HCT116 (cell line): ENCODE data around the gene ARHGEF12. TPM values are rescaled to one million over a fixed set of nuclear protein-coding genes. Genes with fewer than 3 reads are reported as not detected.

Experiments
- ATAC-seq: fragments of 200-7000 bp; cut with Tn5 transposase; 2 replicates; pipeline ENCODE4 v1.9.1; 2020; ENCODE audit warnings: mild to moderate bottlenecking, moderate library complexity
- BruUV-seq: library from RNA; stranded (reverse); fragments of 400-500 nt; replicated peaks from 2 replicates; lab custom pipeline; 2021; lab: Mats Ljungman, UMichigan
- CTCF ChIA-PET: fragments of 300-600 bp; sonication (Branson Sonifier 250); formaldehyde crosslinking; loops from one replicate; lab custom pipeline; 2021; ENCODE audit warnings: antibody characterized with exemption; lab: Charles Lee
- POLR2A ChIA-PET: fragments of 300-600, 350-600 bp; sonication (Branson Sonifier 250); formaldehyde crosslinking; loops from one replicate; lab custom pipeline; 2021; ENCODE audit warnings: antibody characterized with exemption; lab: Charles Lee
- RAD21 ChIA-PET, 2 experiments: fragments of 300-600 bp; sonication (Branson Sonifier 250); formaldehyde crosslinking; loops; one replicate each; lab custom pipeline; 2023; ENCODE audit warnings: low total read pairs in 2 of 2; ENCODE audit not compliant: uncharacterized antibody in 2 of 2, unreplicated experiment in 2 of 2, low non-redundant PET in 1 of 2; lab: Charles Lee
- DNase-seq: peaks from one replicate; pipeline ENCODE4 v3.0.0-alpha.2; 2010; ENCODE audit warnings: low read depth, low spot score
- H2AFZ ChIP-seq: fragments of 200-600 bp; shearing (Covaris generic), sonication (generic); 2 replicates; pipeline ENCODE4 v1.6.1; 2017; ENCODE audit warnings: low read depth, mixed run types, mixed read lengths, antibody characterized with exemption, low read length; ENCODE audit not compliant: poor library complexity, severe bottlenecking
- H3K27ac ChIP-seq: 2 replicates; pipeline ENCODE4 v1.5.1; 2012; ENCODE audit warnings: low read depth, low read length
- H3K27me3 ChIP-seq: fragments of 200-600 bp; sonication (generic); 2 replicates; pipeline ENCODE4 v1.6.1; 2016; ENCODE audit warnings: mixed run types, low read length, mixed read lengths; ENCODE audit not compliant: insufficient read depth
- H3K36me3 ChIP-seq, 2 experiments: fragments of 200-500 bp in 1 of 2; fragments of 200-600 bp in 1 of 2; sonication (Bioruptor generic) in 1 of 2; sonication (generic) in 1 of 2; 2 replicates each; pipeline versions ENCODE4 v1.5.1 to v1.6.1; 2014 to 2016; ENCODE audit warnings: low read length in 2 of 2, inconsistent platforms in 1 of 2, mixed read lengths in 1 of 2, mixed run types in 1 of 2; ENCODE audit not compliant: insufficient read depth in 2 of 2, control insufficient read depth in 1 of 2
- H3K4me1 ChIP-seq, 2 experiments: fragments of 200-600 bp in 1 of 2; sonication (generic) in 1 of 2; 2 replicates each; pipeline versions ENCODE4 v1.5.1 to v1.6.1; 2012 to 2017; ENCODE audit warnings: low read length in 2 of 2, inconsistent platforms in 1 of 2, mild to moderate bottlenecking in 1 of 2, mixed read lengths in 1 of 2, mixed run types in 1 of 2, moderate library complexity in 1 of 2; ENCODE audit not compliant: insufficient read depth in 2 of 2, control insufficient read depth in 1 of 2
- H3K4me2 ChIP-seq: fragments of 200-600 bp; sonication (generic); 2 replicates; pipeline ENCODE4 v1.6.1; 2017; ENCODE audit warnings: mixed run types, low read length, mixed read lengths
- H3K4me3 ChIP-seq, 2 experiments: fragments of 200-600 bp in 1 of 2; sonication (generic) in 1 of 2; replicated peaks in 1 of 2; 2 replicates each; pipeline ENCODE4 v1.5.1; 2011 to 2016; ENCODE audit warnings: low read length in 2 of 2, control low read depth in 1 of 2, low read depth in 1 of 2, mild to moderate bottlenecking in 1 of 2, mixed read lengths in 1 of 2, mixed run types in 1 of 2
- H3K79me2 ChIP-seq: fragments of 200-600 bp; sonication (generic); 2 replicates; pipeline ENCODE4 v1.6.1; 2017; ENCODE audit warnings: mild to moderate bottlenecking, mixed run types, low read length, moderate library complexity, mixed read lengths; ENCODE audit not compliant: insufficient read depth
- H3K9ac ChIP-seq: fragments of 200-600 bp; sonication (generic); 2 replicates; pipeline ENCODE4 v1.6.1; 2016; ENCODE audit warnings: low read length, mixed read lengths
- H3K9me2 ChIP-seq: fragments of 200-600 bp; sonication (generic), shearing (Covaris generic); 2 replicates; pipeline ENCODE4 v1.6.1; 2017; ENCODE audit warnings: mixed run types, mild to moderate bottlenecking, moderate library complexity; ENCODE audit not compliant: insufficient read depth
- H3K9me3 ChIP-seq, 2 experiments: fragments of 200-500 bp in 1 of 2; fragments of 200-600 bp in 1 of 2; sonication (Bioruptor generic) in 1 of 2; sonication (generic) in 1 of 2; 2 replicates each; pipeline ENCODE4 v1.6.1; 2014 to 2017; ENCODE audit warnings: low read length in 2 of 2, mixed read lengths in 2 of 2, inconsistent platforms in 1 of 2, low read depth in 1 of 2, mild to moderate bottlenecking in 1 of 2, mixed run types in 1 of 2, moderate library complexity in 1 of 2; ENCODE audit not compliant: control insufficient read depth in 1 of 2, insufficient read depth in 1 of 2
- H4K20me1 ChIP-seq: fragments of 200-600 bp; sonication (generic), shearing (Covaris generic); 2 replicates; pipeline ENCODE4 v1.6.1; 2017; ENCODE audit warnings: mixed run types, mild to moderate bottlenecking, moderate library complexity; ENCODE audit not compliant: insufficient read depth
- ELF1 ChIP-seq: IDR thresholded peaks from 2 replicates; pipeline ENCODE4 v1.6.1; 2012; ENCODE audit warnings: low read depth, borderline replicate concordance
- EZH2 ChIP-seq: fragments of 200-600 bp; sonication (generic); IDR thresholded peaks from 2 replicates; pipeline ENCODE4 v1.6.1; 2017; ENCODE audit warnings: antibody characterized with exemption, mixed run types
- FOSL1 ChIP-seq: IDR thresholded peaks from 2 replicates; pipeline ENCODE4 v1.6.1; 2012; ENCODE audit warnings: low read depth
- JUND ChIP-seq: IDR thresholded peaks from 2 replicates; pipeline ENCODE4 v1.6.1; 2012
- POLR2A ChIP-seq: IDR thresholded peaks from 2 replicates; pipeline ENCODE4 v1.7.0; 2011; ENCODE audit warnings: borderline replicate concordance; ENCODE audit not compliant: insufficient read depth, insufficient read length; ENCODE audit errors: extremely low read depth
- SIN3A ChIP-seq: IDR thresholded peaks from 2 replicates; pipeline ENCODE4 v1.6.1; 2012; ENCODE audit warnings: low read depth
- SRF ChIP-seq: IDR thresholded peaks from 2 replicates; pipeline ENCODE4 v1.6.1; 2012; ENCODE audit warnings: low read depth
- TCF7L2 ChIP-seq: IDR thresholded peaks from 2 replicates; pipeline ENCODE4 v1.7.0; 2011; ENCODE audit warnings: borderline replicate concordance, inconsistent platforms; ENCODE audit not compliant: insufficient read depth, insufficient read length; ENCODE audit errors: extremely low read depth
- ZNF274 ChIP-seq: fragments of 200-500 bp; sonication (Bioruptor generic); IDR thresholded peaks from 2 replicates; pipeline ENCODE4 v1.6.1; 2014; ENCODE audit warnings: mild to moderate bottlenecking, low read depth, low read length, inconsistent platforms
- intact Hi-C: fragments of 100-400 bp; cut with micrococcal nuclease; formaldehyde crosslinking; loops from 2 replicates; pipeline ENCODE4 v1.10.0; 2022
- total RNA-seq: library from RNA; stranded (reverse); gene quantifications from one replicate; pipeline ENCODE4 v1.2.1, GENCODE V29; 2021; ENCODE audit not compliant: unreplicated experiment
- TF ChIP-seq, protein P1 (sequence below): IDR thresholded peaks from 2 replicates; pipeline ENCODE4 v1.6.1; 2012
- TF ChIP-seq, protein P2 (sequence below), 3 experiments: fragments of 200-600 bp in 1 of 3; sonication (generic) in 1 of 3; IDR thresholded peaks in 2 of 3; conservative IDR thresholded peaks in 1 of 3; 2 replicates each; pipeline ENCODE4 v1.5.1; 2012 to 2017; ENCODE audit warnings: low read depth in 2 of 3, low read length in 2 of 3, antibody characterized with exemption in 1 of 3, borderline replicate concordance in 1 of 3, control low read depth in 1 of 3, mild to moderate bottlenecking in 1 of 3, mixed read lengths in 1 of 3, mixed run types in 1 of 3, moderate library complexity in 1 of 3; ENCODE audit not compliant: insufficient read depth in 1 of 3
- TF ChIP-seq, protein P3 (sequence below): IDR thresholded peaks from 2 replicates; pipeline ENCODE4 v1.6.1; 2012
- TF ChIP-seq, protein P4 (sequence below): IDR thresholded peaks from 2 replicates; pipeline ENCODE4 v1.6.1; 2011; ENCODE audit warnings: mild to moderate bottlenecking, low read length, moderate library complexity; ENCODE audit not compliant: insufficient replicate concordance; ENCODE audit errors: extremely low read depth

ARHGEF12 gene
- total RNA-seq, 1 experiment from 2014 or later = 81.4 TPM

DNA sequence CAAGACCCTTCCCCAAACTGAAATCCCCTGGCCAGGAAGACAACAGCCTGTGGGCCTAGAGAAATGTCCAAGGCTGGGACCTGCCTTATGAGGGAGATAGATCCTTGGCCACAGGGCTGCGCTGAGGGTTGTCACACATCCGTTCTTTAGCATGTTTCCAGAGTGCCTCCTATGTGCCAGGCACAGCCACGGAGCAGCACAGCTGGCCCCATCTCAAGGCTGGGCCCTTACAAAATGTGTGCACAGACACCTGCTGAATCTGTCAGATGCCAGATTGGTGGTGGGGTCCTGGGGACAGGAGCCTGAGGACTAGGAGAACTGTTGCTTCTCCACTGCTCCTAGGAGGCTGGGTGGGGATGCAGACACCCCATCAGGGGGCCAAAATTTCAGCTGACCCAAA lies 186.5 kb downstream of the ARHGEF12 start:
- no TSS peak for BruUV-seq
- intact Hi-C loops = no loop called here
- no peak overlapping the region for H2AFZ ChIP-seq
- POLR2A ChIA-PET = no interaction called here
- H3K4me2 ChIP-seq = no peak overlapping the region
- TF ChIP-seq ELF1 (no peak), TCF7L2 (no peak)
- TF ChIP-seq, protein P1, sequence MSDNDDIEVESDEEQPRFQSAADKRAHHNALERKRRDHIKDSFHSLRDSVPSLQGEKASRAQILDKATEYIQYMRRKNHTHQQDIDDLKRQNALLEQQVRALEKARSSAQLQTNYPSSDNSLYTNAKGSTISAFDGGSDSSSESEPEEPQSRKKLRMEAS = no peak
- TF ChIP-seq, protein P2, sequence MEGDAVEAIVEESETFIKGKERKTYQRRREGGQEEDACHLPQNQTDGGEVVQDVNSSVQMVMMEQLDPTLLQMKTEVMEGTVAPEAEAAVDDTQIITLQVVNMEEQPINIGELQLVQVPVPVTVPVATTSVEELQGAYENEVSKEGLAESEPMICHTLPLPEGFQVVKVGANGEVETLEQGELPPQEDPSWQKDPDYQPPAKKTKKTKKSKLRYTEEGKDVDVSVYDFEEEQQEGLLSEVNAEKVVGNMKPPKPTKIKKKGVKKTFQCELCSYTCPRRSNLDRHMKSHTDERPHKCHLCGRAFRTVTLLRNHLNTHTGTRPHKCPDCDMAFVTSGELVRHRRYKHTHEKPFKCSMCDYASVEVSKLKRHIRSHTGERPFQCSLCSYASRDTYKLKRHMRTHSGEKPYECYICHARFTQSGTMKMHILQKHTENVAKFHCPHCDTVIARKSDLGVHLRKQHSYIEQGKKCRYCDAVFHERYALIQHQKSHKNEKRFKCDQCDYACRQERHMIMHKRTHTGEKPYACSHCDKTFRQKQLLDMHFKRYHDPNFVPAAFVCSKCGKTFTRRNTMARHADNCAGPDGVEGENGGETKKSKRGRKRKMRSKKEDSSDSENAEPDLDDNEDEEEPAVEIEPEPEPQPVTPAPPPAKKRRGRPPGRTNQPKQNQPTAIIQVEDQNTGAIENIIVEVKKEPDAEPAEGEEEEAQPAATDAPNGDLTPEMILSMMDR (IDR thresholded peaks at IDR 0.05 in 2 of 3, conservative IDR thresholded peaks at IDR 0.05 in 1 of 3; ENCODE audit: borderline replicate concordance in 1 of 3, insufficient read depth in 1 of 3, low read depth in 2 of 3, low read length in 2 of 3) = no peak
- ATAC-seq (no peak), DNase-seq (no peak)
- RAD21 ChIA-PET = no interaction called here
- no peaks in the 10 kb centered on the region for H3K9me2 ChIP-seq
- H3K27me3 ChIP-seq = no peaks in the 10 kb centered on the region
- CTCF ChIA-PET = no interaction called here
- H3K4me3 ChIP-seq = no peak overlapping the region
- H3K27ac ChIP-seq = no peak overlapping the region
- no peak overlapping the region for H3K9ac ChIP-seq
- H3K4me1 ChIP-seq = peaks cover 3 to 5% of the 10 kb centered on the region in 2 experiments; a peak in 3 of 4 replicates
- no peaks in the 10 kb centered on the region for H3K36me3 ChIP-seq
- no peaks in the 10 kb centered on the region for H3K9me3 ChIP-seq
- no peaks in the 10 kb centered on the region for H4K20me1 ChIP-seq
- H3K79me2 ChIP-seq = no peaks in the 10 kb centered on the region

DNA sequence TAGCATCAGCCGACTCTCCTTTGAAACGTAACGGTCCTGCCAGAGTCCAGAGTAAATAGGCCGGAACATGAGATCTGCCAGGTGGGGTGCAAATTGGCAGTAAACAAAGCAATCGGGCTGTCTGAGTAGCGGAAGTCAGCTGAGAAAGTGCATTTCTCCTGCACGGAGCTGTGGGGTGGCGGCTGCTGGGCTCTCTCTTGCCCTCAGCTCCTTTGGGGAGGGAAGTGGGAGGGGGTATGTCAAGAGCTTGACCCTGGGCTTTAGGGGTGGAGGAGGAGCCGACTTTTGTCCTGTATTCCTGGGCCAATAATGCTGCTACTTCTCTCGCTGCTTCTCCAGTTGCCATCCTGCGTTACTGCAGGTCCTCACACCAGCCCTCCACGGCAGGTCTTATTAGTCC lies 187.0 kb downstream of the ARHGEF12 start:
- no peaks in the 10 kb centered on the region for H3K27me3 ChIP-seq
- BruUV-seq = no TSS peak
- CTCF ChIA-PET = no interaction called here

More for the DNA sequence above, 187.0 kb downstream of the ARHGEF12 start:
- intact Hi-C loops = no loop called here
- Histone ChIP-seq H3K9ac (no peak overlapping the region), H3K4me2 (no peak overlapping the region), H3K9me2 (no peaks in the 10 kb centered on the region), H2AFZ (no peak overlapping the region), H3K79me2 (no peaks in the 10 kb centered on the region), H3K4me1 (peaks cover 0 to under 1% of the 10 kb centered on the region in 2 experiments; a peak in 1 of 4 replicates), H3K36me3 (no peaks in the 10 kb centered on the region), H4K20me1 (no peaks in the 10 kb centered on the region), H3K27ac (no peak overlapping the region), H3K4me3 (no peak overlapping the region), H3K9me3 (no peaks in the 10 kb centered on the region)
- DNase-seq (no peak), ATAC-seq (no peak)
- TF ChIP-seq POLR2A = no peak
- no peak for TF ChIP-seq EZH2
- TF ChIP-seq JUND = no peak
- no peak for TF ChIP-seq FOSL1
- TF ChIP-seq SRF = no peak
- no peak for TF ChIP-seq ZNF274
- no peak for TF ChIP-seq SIN3A
- TF ChIP-seq, protein P3, sequence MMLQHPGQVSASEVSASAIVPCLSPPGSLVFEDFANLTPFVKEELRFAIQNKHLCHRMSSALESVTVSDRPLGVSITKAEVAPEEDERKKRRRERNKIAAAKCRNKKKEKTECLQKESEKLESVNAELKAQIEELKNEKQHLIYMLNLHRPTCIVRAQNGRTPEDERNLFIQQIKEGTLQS = no peak
- TF ChIP-seq, protein P2 (IDR thresholded peaks at IDR 0.05 in 2 of 3, conservative IDR thresholded peaks at IDR 0.05 in 1 of 3; ENCODE audit: borderline replicate concordance in 1 of 3, insufficient read depth in 1 of 3, low read depth in 2 of 3, low read length in 2 of 3) = no peak
- TF ChIP-seq, protein P4, sequence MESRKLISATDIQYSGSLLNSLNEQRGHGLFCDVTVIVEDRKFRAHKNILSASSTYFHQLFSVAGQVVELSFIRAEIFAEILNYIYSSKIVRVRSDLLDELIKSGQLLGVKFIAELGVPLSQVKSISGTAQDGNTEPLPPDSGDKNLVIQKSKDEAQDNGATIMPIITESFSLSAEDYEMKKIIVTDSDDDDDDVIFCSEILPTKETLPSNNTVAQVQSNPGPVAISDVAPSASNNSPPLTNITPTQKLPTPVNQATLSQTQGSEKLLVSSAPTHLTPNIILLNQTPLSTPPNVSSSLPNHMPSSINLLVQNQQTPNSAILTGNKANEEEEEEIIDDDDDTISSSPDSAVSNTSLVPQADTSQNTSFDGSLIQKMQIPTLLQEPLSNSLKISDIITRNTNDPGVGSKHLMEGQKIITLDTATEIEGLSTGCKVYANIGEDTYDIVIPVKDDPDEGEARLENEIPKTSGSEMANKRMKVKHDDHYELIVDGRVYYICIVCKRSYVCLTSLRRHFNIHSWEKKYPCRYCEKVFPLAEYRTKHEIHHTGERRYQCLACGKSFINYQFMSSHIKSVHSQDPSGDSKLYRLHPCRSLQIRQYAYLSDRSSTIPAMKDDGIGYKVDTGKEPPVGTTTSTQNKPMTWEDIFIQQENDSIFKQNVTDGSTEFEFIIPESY = no peak
- POLR2A ChIA-PET = no interaction called here
- RAD21 ChIA-PET = no interaction called here
